Kidney (tissue), 14 donors: ENCODE results near the gene FBLN5. TPM values are rescaled to one million over a fixed set of nuclear protein-coding genes. Genes with fewer than 3 reads are reported as not detected.
A peak's percentile ranks its signal among the peaks of the same experiment; 100 is the strongest.

Source experiments
- DNase-seq, 5 donors: peaks; one replicate each; pipeline ENCODE4 v3.0.0-alpha.2; 2013 to 2020
- FAIRE-seq: peaks from 2 replicates; lab custom pipeline; 2012; peaks lifted over from hg19 to GRCh38; lab: Jason Lieb, UNC
- H3K27ac ChIP-seq, 2 donors: one replicate each; pipeline ENCODE4 v1.7.0; 2013; ENCODE audit warnings: low read depth in 2 of 2, low read length in 2 of 2, inconsistent platforms in 1 of 2
- H3K27me3 ChIP-seq: one replicate; pipeline ENCODE4 v1.7.1; 2013; ENCODE audit warnings: low read length, inconsistent platforms; ENCODE audit not compliant: control insufficient read depth, insufficient read depth
- H3K36me3 ChIP-seq, 3 donors: one replicate each; pipeline versions ENCODE4 v1.7.0 to v1.7.1; 2013; ENCODE audit warnings: low read length in 3 of 3, control low read depth in 1 of 3, inconsistent platforms in 1 of 3; ENCODE audit not compliant: insufficient read depth in 3 of 3, control insufficient read depth in 2 of 3
- H3K4me1 ChIP-seq, 3 donors: one replicate each; pipeline versions ENCODE4 v1.7.0 to v1.7.1; 2013; ENCODE audit warnings: low read length in 3 of 3, inconsistent platforms in 1 of 3, low read depth in 1 of 3; ENCODE audit not compliant: control insufficient read depth in 2 of 3, insufficient read depth in 2 of 3
- H3K4me3 ChIP-seq, 3 donors: one replicate each; pipeline versions ENCODE4 v1.7.0 to v1.8.1; 2013; ENCODE audit warnings: low read length in 3 of 3, control low read depth in 1 of 3, inconsistent platforms in 1 of 3
- H3K9ac ChIP-seq, 3 donors: one replicate each; pipeline versions ENCODE4 v1.7.0 to v1.7.1; 2013; ENCODE audit warnings: low read length in 3 of 3, control low read depth in 1 of 3, inconsistent platforms in 1 of 3
- H3K9me3 ChIP-seq, 3 donors: one replicate each; pipeline versions ENCODE4 v1.7.0 to v1.7.1; 2013; ENCODE audit warnings: low read length in 3 of 3, control low read depth in 1 of 3, inconsistent platforms in 1 of 3; ENCODE audit not compliant: control insufficient read depth in 2 of 3, insufficient read depth in 1 of 3
- CTCF ChIP-seq: IDR thresholded peaks from 3 replicates; pipeline ENCODE4 v1.5.1; 2012; ENCODE audit warnings: mild to moderate bottlenecking, moderate library complexity, borderline replicate concordance; ENCODE audit not compliant: insufficient read depth; ENCODE audit errors: extremely low read depth
- intact Hi-C: fragments of 100-400 bp; cut with DNase I; formaldehyde crosslinking; loops from one replicate; pipeline ENCODE4 v1.11.1; 2022
- polyA plus RNA-seq: library from polyadenylated mRNA; stranded (reverse); fragments of 350-450 nt; fragmentation: Illumina TruSeq; extraction: RNeasy Lipid Tissue Mini Kit (QIAGEN cat#74804); gene quantifications from one replicate; pipeline ENCODE4 v1.2.3, GENCODE V29; 2014; ENCODE audit warnings: low read depth, low replicate concordance; ENCODE audit not compliant: insufficient read depth
- total RNA-seq: library from RNA; stranded (reverse); fragmentation: NEBNext Ultra II Directional; extraction: Animal tissue kit (Norgen Biotek cat#: 25700); gene quantifications from one replicate; pipeline ENCODE4 v1.2.1, GENCODE V29; 2021
- donor health status: control.
- donor health status: control.
- donor health status: control.
- donor health status: control.
- donor health status: control.
- donor health status: DM: yes; HTN: yes; CAD: no.
- donor health status: Normal renal cell carcinoma (clear cell type).

FBLN5 gene
- total and polyA plus RNA-seq, 2 donors from 2014 or later: 75.2 to 99.0 TPM

- Histone ChIP-seq H3K36me3 (no peaks in the 10 kb centered on the region), H3K27ac (no peak overlapping the region), H3K9me3 (no peaks in the 10 kb centered on the region), H3K27me3 (no peaks in the 10 kb centered on the region), H3K9ac (no peak overlapping the region), H3K4me3 (no peak overlapping the region), H3K4me1 (peaks cover 0 to 8% (median 0%) of the 10 kb centered on the region in 3 donors)
- DNase-seq: no peak
- intact Hi-C loops: no loop called here
- FAIRE-seq: no peak
- no peak for TF ChIP-seq CTCF
These were observed 43.0 kb downstream of the FBLN5 start for GRCh38 chr14:91904483-91904882.

- Histone ChIP-seq H3K27me3 (no peaks in the 10 kb centered on the region), H3K4me1 (peaks cover 0 to 8% (median 3%) of the 10 kb centered on the region in 3 donors), H3K9ac (no peak overlapping the region), H3K4me3 (no peak overlapping the region), H3K36me3 (no peaks in the 10 kb centered on the region), H3K9me3 (no peaks in the 10 kb centered on the region), H3K27ac (no peak overlapping the region)
- FAIRE-seq: no peak
- DNase-seq: no peak
- TF ChIP-seq CTCF: no peak
- intact Hi-C loops: no loop called here
These were observed 44.4 kb downstream of the FBLN5 start for GRCh38 chr14:91903070-91903469.

GRCh38 chr14:91902336-91902735 lies 45.2 kb downstream of the FBLN5 start:
- intact Hi-C loops: no loop called here
- TF ChIP-seq CTCF: no peak
- H3K9me3 ChIP-seq: no peaks in the 10 kb centered on the region
- no peak overlapping the region for H3K27ac ChIP-seq
- H3K36me3 ChIP-seq: no peaks in the 10 kb centered on the region
- H3K4me3 ChIP-seq: no peak overlapping the region
- FAIRE-seq (no peak), DNase-seq (no peak)
- H3K4me1 ChIP-seq: peaks cover 0 to 11% (median 4%) of the 10 kb centered on the region in 3 donors
- no peaks in the 10 kb centered on the region for H3K27me3 ChIP-seq
- H3K9ac ChIP-seq: no peak overlapping the region

- Histone ChIP-seq H3K9me3 (no peaks in the 10 kb centered on the region), H3K27ac (no peak overlapping the region), H3K4me1 (peaks cover 0 to 11% (median 9%) of the 10 kb centered on the region in 3 donors), H3K4me3 (no peak overlapping the region), H3K27me3 (no peaks in the 10 kb centered on the region), H3K36me3 (no peaks in the 10 kb centered on the region), H3K9ac (no peak overlapping the region)
- peak in 1 of 5 donors; percentile 5 for DNase-seq
- FAIRE-seq: no peak
- TF ChIP-seq CTCF: no peak
- intact Hi-C loops: no loop called here
These were observed 45.9 kb downstream of the FBLN5 start for GRCh38 chr14:91901449-91902226.
